Measurements from ENCODE around the gene USP36. TPM values are rescaled to one million over a fixed set of nuclear protein-coding genes. Genes with fewer than 3 reads are reported as not detected.
"Not testable (repeated sequence)": the region's sequence is repeated elsewhere in the genome, so short reads cannot be mapped to it uniquely, and the experiment has no call there.

Gene USP36
- total and polyA plus RNA-seq, 5 donors: 16.2 to 42.9 (median 26.6) TPM

GRCh38 chr17:78765821-78766220 is 74.8 kb downstream of the USP36 start:
- WGBS: 71% methylated on average over 3 of the region's 3 CpGs
- ATAC-seq (no peak), DNase-seq (no peak)
- no peak overlapping the region for H3K4me3 ChIP-seq (ENCODE audit: low read length)
- H3K27me3 ChIP-seq (ENCODE audit: control insufficient read depth, insufficient read depth): no peaks in the 10 kb centered on the region
- H3K4me1 ChIP-seq (ENCODE audit: control insufficient read depth, insufficient read depth, low read length): peaks cover 13% of the 10 kb centered on the region
- H3K27ac ChIP-seq (ENCODE audit: low read length): no peak overlapping the region
- intact Hi-C loops (cut with DNase I): no loop called here
- no peaks in the 10 kb centered on the region for H3K9me3 ChIP-seq (ENCODE audit: control insufficient read depth, low read length)

GRCh38 chr17:78764871-78765270 is 75.7 kb downstream of the USP36 start:
- 88% methylated on average over 8 of the region's 8 CpGs for WGBS
- H3K4me1 ChIP-seq (ENCODE audit: control insufficient read depth, insufficient read depth, low read length): peaks cover 13% of the 10 kb centered on the region

GRCh38 chr17:78763561-78763960 is 77.1 kb downstream of the USP36 start:
- DNase-seq (no peak), ATAC-seq (no peak)
- no peaks in the 10 kb centered on the region for H3K27me3 ChIP-seq (ENCODE audit: control insufficient read depth, insufficient read depth)
- H3K9me3 ChIP-seq (ENCODE audit: control insufficient read depth, low read length): no peaks in the 10 kb centered on the region
- no peak overlapping the region for H3K27ac ChIP-seq (ENCODE audit: low read length)
- H3K4me1 ChIP-seq (ENCODE audit: control insufficient read depth, insufficient read depth, low read length): peaks cover 19% of the 10 kb centered on the region
- intact Hi-C loops (cut with DNase I): no loop called here
- WGBS: 94% methylated on average over 3 of the region's 3 CpGs
- no peak overlapping the region for H3K4me3 ChIP-seq (ENCODE audit: low read length)

More at GRCh38 chr17:78764871-78765270, 75.7 kb downstream of the USP36 start:
- ATAC-seq (no peak), DNase-seq (no peak)
- intact Hi-C loops (cut with DNase I): no loop called here
- Histone ChIP-seq H3K27ac (ENCODE audit: low read length) (no peak overlapping the region), H3K27me3 (ENCODE audit: control insufficient read depth, insufficient read depth) (no peaks in the 10 kb centered on the region), H3K9me3 (ENCODE audit: control insufficient read depth, low read length) (no peaks in the 10 kb centered on the region), H3K4me3 (ENCODE audit: low read length) (no peak overlapping the region)

GRCh38 chr17:78761789-78762406 is 78.7 kb downstream of the USP36 start:
- Histone ChIP-seq H3K4me1 (ENCODE audit: control insufficient read depth, insufficient read depth, low read length) (peaks cover 18% of the 10 kb centered on the region), H3K27ac (ENCODE audit: low read length) (peak overlapping the region; percentile 13), H3K4me3 (ENCODE audit: low read length) (no peak overlapping the region), H3K27me3 (ENCODE audit: control insufficient read depth, insufficient read depth) (no peaks in the 10 kb centered on the region), H3K9me3 (ENCODE audit: control insufficient read depth, low read length) (no peaks in the 10 kb centered on the region)
- intact Hi-C loops (cut with DNase I): no loop called here
- WGBS: 47% methylated on average over 5 of the region's 5 CpGs
- DNase-seq: no peak
- ATAC-seq: peak in 1 of 2 donors; percentile 79

GRCh38 chr17:78759969-78760352 is 80.7 kb downstream of the USP36 start:
- no peaks in the 10 kb centered on the region for H3K9me3 ChIP-seq (ENCODE audit: control insufficient read depth, low read length)
- no peak overlapping the region for H3K4me3 ChIP-seq (ENCODE audit: low read length)
- no peak for DNase-seq
- 90% methylated on average over 5 of the region's 5 CpGs for WGBS
- no peak for ATAC-seq
- H3K27me3 ChIP-seq (ENCODE audit: control insufficient read depth, insufficient read depth): no peaks in the 10 kb centered on the region
- H3K4me1 ChIP-seq (ENCODE audit: control insufficient read depth, insufficient read depth, low read length): peaks cover 10% of the 10 kb centered on the region
- no peak overlapping the region for H3K27ac ChIP-seq (ENCODE audit: low read length)
- intact Hi-C loops (cut with DNase I): no loop called here

- H3K4me3 ChIP-seq (ENCODE audit: low read length): no peak overlapping the region
- peak; percentile 70 to 72 for ATAC-seq
- no peaks in the 10 kb centered on the region for H3K27me3 ChIP-seq (ENCODE audit: control insufficient read depth, insufficient read depth)
- WGBS: 48% methylated on average over 11 of the region's 11 CpGs
- DNase-seq: peak; percentile 70 to 91 (median 87)
- H3K27ac ChIP-seq (ENCODE audit: low read length): no peak overlapping the region
- H3K4me1 ChIP-seq (ENCODE audit: control insufficient read depth, insufficient read depth, low read length): peaks cover 6% of the 10 kb centered on the region
- intact Hi-C loops (cut with DNase I): no loop called here
- H3K9me3 ChIP-seq (ENCODE audit: control insufficient read depth, low read length): no peaks in the 10 kb centered on the region
These were observed 81.2 kb downstream of the USP36 start for GRCh38 chr17:78759203-78759968.

- ATAC-seq: no peak
- intact Hi-C loops (cut with DNase I): no loop called here
- H3K4me1 ChIP-seq (ENCODE audit: control insufficient read depth, insufficient read depth, low read length): peaks cover 8% of the 10 kb centered on the region
- DNase-seq: no peak
- H3K4me3 ChIP-seq (ENCODE audit: low read length): no peak overlapping the region
- WGBS: 74% methylated on average over 13 of the region's 13 CpGs
- H3K9me3 ChIP-seq (ENCODE audit: control insufficient read depth, low read length): no peaks in the 10 kb centered on the region
- H3K27ac ChIP-seq (ENCODE audit: low read length): no peak overlapping the region
- no peaks in the 10 kb centered on the region for H3K27me3 ChIP-seq (ENCODE audit: control insufficient read depth, insufficient read depth)
These were observed 87.0 kb downstream of the USP36 start for GRCh38 chr17:78753316-78754250.

- peaks cover 16% of the 10 kb centered on the region for H3K4me1 ChIP-seq (ENCODE audit: control insufficient read depth, insufficient read depth, low read length)
- intact Hi-C loops (cut with DNase I): no loop called here
- ATAC-seq (no peak), DNase-seq (no peak)
- H3K4me3 ChIP-seq (ENCODE audit: low read length): no peak overlapping the region
- no peak overlapping the region for H3K27ac ChIP-seq (ENCODE audit: low read length)
- no peaks in the 10 kb centered on the region for H3K27me3 ChIP-seq (ENCODE audit: control insufficient read depth, insufficient read depth)
- 89% methylated on average over 14 of the region's 14 CpGs for WGBS
- H3K9me3 ChIP-seq (ENCODE audit: control insufficient read depth, low read length): no peaks in the 10 kb centered on the region
These were observed 89.0 kb downstream of the USP36 start for GRCh38 chr17:78751447-78752161.

- H3K4me3 ChIP-seq (ENCODE audit: low read length); intact Hi-C loops (cut with DNase I); H3K27ac ChIP-seq (ENCODE audit: low read length); DNase-seq; H3K27me3 ChIP-seq (ENCODE audit: control insufficient read depth, insufficient read depth); ATAC-seq; H3K9me3 ChIP-seq (ENCODE audit: control insufficient read depth, low read length): not testable (repeated sequence)
- 95% methylated on average over 5 of the region's 5 CpGs for whole genome bisulfite sequencing
- H3K4me1 ChIP-seq (ENCODE audit: control insufficient read depth, insufficient read depth, low read length): peaks cover 18% of the 10 kb centered on the region
These were observed 89.6 kb downstream of the USP36 start for GRCh38 chr17:78751000-78751399.

GRCh38 chr17:78748730-78749317 is 91.8 kb downstream of the USP36 start:
- DNase-seq: peak; percentile 57 to 82 (median 77)
- intact Hi-C loops (cut with DNase I): no loop called here
- WGBS: 73% methylated on average over 8 of the region's 8 CpGs
- peak overlapping the region; percentile 36 for H3K27ac ChIP-seq (ENCODE audit: low read length)
- ATAC-seq: peak; percentile 82 to 89
- no peaks in the 10 kb centered on the region for H3K9me3 ChIP-seq (ENCODE audit: control insufficient read depth, low read length)
- H3K4me1 ChIP-seq (ENCODE audit: control insufficient read depth, insufficient read depth, low read length): peaks cover 18% of the 10 kb centered on the region
- no peak overlapping the region for H3K4me3 ChIP-seq (ENCODE audit: low read length)
- no peaks in the 10 kb centered on the region for H3K27me3 ChIP-seq (ENCODE audit: control insufficient read depth, insufficient read depth)
